Ishikawa (cell line): ENCODE measurements around the gene DACT1.

Experiments used
- CEBPB ChIP-seq: IDR thresholded peaks from 2 replicates; pipeline ENCODE4 v1.6.1; 2012
- CREB1 ChIP-seq: IDR thresholded peaks from 2 replicates; pipeline ENCODE4 v1.6.1; 2012; ENCODE audit warnings: low read depth
- EGR1 ChIP-seq: IDR thresholded peaks from 2 replicates; pipeline ENCODE4 v1.6.1; 2012
- EP300 ChIP-seq: IDR thresholded peaks from 2 replicates; pipeline ENCODE4 v1.6.1; 2012; ENCODE audit warnings: borderline replicate concordance
- FOXM1 ChIP-seq: IDR thresholded peaks from 2 replicates; pipeline ENCODE4 v1.6.1; 2012; ENCODE audit warnings: low read depth, borderline replicate concordance
- NFIC ChIP-seq: IDR thresholded peaks from 2 replicates; pipeline ENCODE4 v1.6.1; 2012
- RAD21 ChIP-seq: IDR thresholded peaks from 2 replicates; pipeline ENCODE4 v1.6.1; 2012; ENCODE audit warnings: low read depth
- TAF1 ChIP-seq: IDR thresholded peaks from 2 replicates; pipeline ENCODE4 v1.6.1; 2012; ENCODE audit warnings: low read depth, mild to moderate bottlenecking
- TCF12 ChIP-seq: IDR thresholded peaks from 2 replicates; pipeline ENCODE4 v1.6.1; 2012; ENCODE audit warnings: low read depth
- TEAD4 ChIP-seq: IDR thresholded peaks from 2 replicates; pipeline ENCODE4 v1.6.1; 2012
- YY1 ChIP-seq: IDR thresholded peaks from 2 replicates; pipeline ENCODE4 v1.6.1; 2012; ENCODE audit warnings: low read depth
- ZBTB7A ChIP-seq: IDR thresholded peaks from 2 replicates; pipeline ENCODE4 v1.6.1; 2012; ENCODE audit warnings: low read depth
- TF ChIP-seq, protein P1 (sequence below): IDR thresholded peaks from 2 replicates; pipeline ENCODE4 v1.6.1; 2012
- TF ChIP-seq, protein P2 (sequence below): IDR thresholded peaks from 2 replicates; pipeline ENCODE4 v1.6.1; 2012
- TF ChIP-seq, protein P3 (sequence below): IDR thresholded peaks from 2 replicates; pipeline ENCODE4 v1.6.1; 2012; ENCODE audit warnings: low read depth, mild to moderate bottlenecking

The DACT1 gene

DNA sequence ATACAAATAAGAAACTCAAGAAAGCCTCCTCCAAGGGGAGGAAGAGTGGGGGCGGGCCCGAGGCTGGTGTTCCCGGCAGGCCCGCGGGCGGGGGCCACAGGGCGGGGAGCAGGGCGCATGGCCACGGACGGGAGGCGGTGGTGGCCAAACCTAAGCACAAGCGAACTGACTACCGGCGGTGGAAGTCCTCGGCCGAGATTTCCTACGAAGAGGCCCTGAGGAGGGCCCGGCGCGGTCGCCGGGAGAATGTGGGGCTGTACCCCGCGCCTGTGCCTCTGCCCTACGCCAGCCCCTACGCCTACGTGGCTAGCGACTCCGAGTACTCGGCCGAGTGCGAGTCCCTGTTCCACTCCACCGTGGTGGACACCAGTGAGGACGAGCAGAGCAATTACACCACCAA, 8.7 kb downstream of the DACT1 start:
- no peak for TF ChIP-seq TEAD4
- no peak for TF ChIP-seq EGR1
- TF ChIP-seq TCF12 = no peak
- TF ChIP-seq YY1 = no peak
- TF ChIP-seq RAD21 = no peak
- TF ChIP-seq, protein P1, sequence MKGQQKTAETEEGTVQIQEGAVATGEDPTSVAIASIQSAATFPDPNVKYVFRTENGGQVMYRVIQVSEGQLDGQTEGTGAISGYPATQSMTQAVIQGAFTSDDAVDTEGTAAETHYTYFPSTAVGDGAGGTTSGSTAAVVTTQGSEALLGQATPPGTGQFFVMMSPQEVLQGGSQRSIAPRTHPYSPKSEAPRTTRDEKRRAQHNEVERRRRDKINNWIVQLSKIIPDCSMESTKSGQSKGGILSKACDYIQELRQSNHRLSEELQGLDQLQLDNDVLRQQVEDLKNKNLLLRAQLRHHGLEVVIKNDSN = no peak
- TF ChIP-seq EP300 = no peak
- TF ChIP-seq, protein P2, sequence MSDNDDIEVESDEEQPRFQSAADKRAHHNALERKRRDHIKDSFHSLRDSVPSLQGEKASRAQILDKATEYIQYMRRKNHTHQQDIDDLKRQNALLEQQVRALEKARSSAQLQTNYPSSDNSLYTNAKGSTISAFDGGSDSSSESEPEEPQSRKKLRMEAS = no peak
- no peak for TF ChIP-seq ZBTB7A
- TF ChIP-seq CEBPB = no peak

DNA sequence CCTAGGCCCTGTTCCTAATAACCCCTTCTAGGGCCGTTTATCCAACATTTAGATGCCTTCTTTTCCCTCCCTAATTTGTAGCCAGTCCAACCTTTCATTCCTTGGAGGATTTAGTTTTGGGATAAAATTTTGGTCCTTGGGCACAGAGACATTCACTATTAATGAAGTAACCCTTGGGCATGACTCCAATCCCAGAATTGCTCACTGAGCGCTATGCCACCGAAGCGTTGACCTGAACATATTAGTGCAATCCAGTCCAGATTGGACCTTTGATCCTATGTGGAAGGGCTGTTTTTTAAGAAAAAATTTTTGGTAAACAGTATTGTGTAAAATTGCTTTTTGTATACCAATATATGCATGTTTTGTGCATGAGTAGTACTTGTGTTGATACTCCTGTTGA, 10.0 kb downstream of the DACT1 start:
- TF ChIP-seq TEAD4 = no peak
- no peak for TF ChIP-seq CREB1
- no peak for TF ChIP-seq RAD21
- no peak for TF ChIP-seq EGR1
- TF ChIP-seq TCF12 = no peak
- TF ChIP-seq EP300 = no peak
- no peak for TF ChIP-seq TAF1
- TF ChIP-seq, protein P2 = no peak
- no peak for TF ChIP-seq NFIC
- TF ChIP-seq, protein P3, sequence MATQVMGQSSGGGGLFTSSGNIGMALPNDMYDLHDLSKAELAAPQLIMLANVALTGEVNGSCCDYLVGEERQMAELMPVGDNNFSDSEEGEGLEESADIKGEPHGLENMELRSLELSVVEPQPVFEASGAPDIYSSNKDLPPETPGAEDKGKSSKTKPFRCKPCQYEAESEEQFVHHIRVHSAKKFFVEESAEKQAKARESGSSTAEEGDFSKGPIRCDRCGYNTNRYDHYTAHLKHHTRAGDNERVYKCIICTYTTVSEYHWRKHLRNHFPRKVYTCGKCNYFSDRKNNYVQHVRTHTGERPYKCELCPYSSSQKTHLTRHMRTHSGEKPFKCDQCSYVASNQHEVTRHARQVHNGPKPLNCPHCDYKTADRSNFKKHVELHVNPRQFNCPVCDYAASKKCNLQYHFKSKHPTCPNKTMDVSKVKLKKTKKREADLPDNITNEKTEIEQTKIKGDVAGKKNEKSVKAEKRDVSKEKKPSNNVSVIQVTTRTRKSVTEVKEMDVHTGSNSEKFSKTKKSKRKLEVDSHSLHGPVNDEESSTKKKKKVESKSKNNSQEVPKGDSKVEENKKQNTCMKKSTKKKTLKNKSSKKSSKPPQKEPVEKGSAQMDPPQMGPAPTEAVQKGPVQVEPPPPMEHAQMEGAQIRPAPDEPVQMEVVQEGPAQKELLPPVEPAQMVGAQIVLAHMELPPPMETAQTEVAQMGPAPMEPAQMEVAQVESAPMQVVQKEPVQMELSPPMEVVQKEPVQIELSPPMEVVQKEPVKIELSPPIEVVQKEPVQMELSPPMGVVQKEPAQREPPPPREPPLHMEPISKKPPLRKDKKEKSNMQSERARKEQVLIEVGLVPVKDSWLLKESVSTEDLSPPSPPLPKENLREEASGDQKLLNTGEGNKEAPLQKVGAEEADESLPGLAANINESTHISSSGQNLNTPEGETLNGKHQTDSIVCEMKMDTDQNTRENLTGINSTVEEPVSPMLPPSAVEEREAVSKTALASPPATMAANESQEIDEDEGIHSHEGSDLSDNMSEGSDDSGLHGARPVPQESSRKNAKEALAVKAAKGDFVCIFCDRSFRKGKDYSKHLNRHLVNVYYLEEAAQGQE = no peak
- TF ChIP-seq FOXM1 = no peak

DNA sequence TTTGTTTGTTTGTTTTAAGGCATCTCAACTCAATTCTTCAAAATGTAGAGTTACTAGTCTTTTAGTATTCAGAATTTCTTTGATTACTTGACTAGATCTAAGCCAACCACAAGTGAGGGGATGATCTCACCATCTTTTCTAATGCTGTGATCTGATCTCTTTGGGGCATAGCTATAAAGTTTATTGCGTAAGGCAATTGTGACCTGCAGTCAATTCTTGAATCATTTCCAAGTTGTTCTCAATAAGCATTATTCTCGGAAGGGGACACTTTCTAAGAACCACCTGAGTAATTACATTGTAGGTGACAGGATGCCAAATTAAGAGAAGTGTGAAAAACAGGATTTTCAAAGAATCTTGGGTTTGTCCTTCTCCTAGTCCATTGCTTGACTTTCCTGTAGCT, 13.1 kb downstream of the DACT1 start:
- TF ChIP-seq TAF1 (no peak), EGR1 (no peak), YY1 (no peak), TEAD4 (no peak), RAD21 (no peak), CEBPB (no peak)

DNA sequence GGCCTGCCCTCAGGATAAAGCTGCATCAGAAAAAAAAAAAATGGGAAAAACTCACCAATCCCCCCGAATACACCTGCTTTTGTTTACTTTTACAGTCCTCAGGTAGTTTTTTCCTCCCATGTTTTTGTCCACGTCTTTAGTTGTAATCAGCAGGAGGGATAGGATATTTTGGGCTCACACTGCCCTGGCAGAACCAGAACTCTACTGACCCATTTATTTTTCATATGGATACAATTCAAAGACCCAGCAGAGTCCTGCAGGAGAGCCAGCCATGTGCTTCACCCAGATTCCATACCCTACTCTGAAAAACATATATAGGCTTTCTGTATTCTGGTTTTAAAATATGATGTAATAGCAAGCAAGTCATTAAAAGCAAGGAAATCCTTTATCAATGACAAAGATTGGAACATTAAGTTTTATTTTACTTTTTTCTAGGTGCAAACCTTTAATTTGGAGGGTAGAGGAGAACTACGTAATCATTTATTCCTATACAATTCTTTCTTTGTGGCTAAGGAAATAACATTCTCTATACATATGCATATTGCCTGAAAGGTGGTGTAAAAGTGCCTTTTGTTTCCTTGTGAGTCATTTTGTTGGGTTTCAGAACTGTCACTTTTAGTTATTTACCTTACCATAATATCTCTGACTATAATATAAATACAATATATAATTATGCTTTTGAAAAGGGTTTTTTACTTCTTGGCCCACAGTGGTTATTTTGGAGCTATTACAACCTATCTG, 19.1 kb downstream of the DACT1 start:
- TF ChIP-seq NFIC = no peak
- TF ChIP-seq, protein P1 = no peak
- TF ChIP-seq TEAD4 = no peak
- no peak for TF ChIP-seq EP300
- no peak for TF ChIP-seq ZBTB7A
- TF ChIP-seq TAF1 = no peak
- no peak for TF ChIP-seq FOXM1
- TF ChIP-seq, protein P2 = no peak
- TF ChIP-seq YY1 = no peak
- TF ChIP-seq EGR1 = no peak
- TF ChIP-seq TCF12 = no peak
- TF ChIP-seq, protein P3 = no peak
- TF ChIP-seq CEBPB = no peak
- TF ChIP-seq RAD21 = no peak

DNA sequence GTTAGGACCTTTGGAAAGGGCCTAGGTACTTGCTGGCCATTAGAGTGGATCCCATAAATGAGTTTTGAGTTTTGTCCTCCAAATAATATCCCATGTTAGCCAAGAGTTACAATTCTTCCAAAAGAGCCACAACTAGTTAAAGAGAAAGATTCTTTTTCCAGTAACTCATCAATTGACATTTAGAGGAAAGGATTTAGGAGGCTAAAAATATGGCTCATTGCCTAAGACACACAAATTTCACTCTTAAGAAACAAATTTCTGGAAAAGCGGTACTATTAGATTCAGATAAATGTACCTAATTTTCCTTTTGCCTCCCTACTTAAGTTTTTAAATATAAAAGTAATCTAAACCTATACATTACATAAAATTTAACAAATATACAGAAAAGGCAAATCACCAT, 21.3 kb downstream of the DACT1 start:
- TF ChIP-seq NFIC (no peak), YY1 (no peak), TEAD4 (no peak), CREB1 (no peak), EP300 (no peak), TAF1 (no peak)
- TF ChIP-seq, protein P1 = no peak
